ENCODE measurements around the gene RAB7A.

The RAB7A gene

GRCh38 chr3:128726023-128727016 lies at the start of gene RAB7A:
Gene RAB7A (plus strand): TSS chr3:128726183. CDS start chr3:128795368, 69,185 bp downstream.
- peak; percentile 98 for DNase-seq (ENCODE audit: low spot score)

GRCh38 chr3:128679338-128679737 lies 46.6 kb upstream of the RAB7A start:
- no peak for DNase-seq (ENCODE audit: low spot score)

DNA sequence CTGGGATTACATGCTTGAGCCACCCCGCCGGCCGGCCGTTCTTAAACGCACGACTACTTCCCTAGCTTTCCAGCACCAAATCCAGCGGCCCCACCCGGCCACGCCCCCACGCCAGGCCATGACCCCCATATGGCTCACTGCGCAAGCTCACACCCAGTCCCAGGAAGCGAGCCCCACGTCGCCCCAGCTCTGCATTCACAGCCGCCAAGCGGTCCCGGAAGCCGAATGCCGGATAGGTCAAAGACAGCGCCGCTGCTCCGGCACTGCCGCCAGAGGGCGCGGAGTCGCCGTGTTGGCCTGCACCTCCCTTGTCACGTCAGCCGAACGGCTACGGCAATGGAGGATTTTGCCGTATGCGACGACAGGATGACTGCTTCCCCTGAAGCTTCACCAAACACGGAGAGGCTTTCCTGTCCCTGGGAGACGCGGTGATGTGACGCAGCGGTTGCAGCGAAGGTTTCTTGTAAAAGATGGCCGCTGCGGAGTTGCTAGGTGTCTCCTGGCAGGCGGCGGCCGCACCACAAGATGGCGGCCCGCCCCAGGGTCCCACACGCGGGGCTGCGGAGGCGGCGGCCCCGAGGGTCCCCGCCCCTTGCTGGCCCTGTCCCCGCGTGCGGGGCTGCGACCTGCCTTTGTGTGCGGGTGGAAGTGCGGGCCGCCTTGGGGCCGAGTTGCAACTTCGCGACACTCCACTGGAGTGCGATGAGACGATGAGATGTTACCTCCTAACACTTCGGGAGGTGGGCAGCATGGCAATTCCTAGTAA lies 45.2 kb upstream of the RAB7A start:
- peak; percentile 100 for DNase-seq (ENCODE audit: low spot score)

DNA sequence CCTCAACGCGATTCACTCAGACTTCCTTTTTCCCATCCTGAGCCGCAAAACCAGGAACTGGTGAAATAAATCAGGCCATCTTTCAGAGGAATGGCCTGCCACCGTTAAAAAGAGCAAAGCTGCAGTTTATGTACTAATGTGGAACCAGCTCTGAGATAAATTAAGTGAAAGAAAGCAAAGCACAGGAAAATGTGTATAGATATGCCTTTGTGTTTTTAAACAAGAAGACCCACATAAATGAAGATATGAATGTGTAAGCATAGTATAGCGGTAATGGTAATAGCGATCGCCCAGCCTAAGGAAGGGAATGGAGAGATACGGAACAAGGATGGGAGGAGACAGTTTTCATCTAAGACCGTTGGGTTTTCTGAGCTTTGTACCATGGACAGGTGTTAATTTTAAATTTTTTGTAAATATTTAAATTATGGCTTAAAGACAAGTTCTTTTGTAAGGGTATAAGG lies 44.6 kb upstream of the RAB7A start:
- DNase-seq (ENCODE audit: low spot score), result no peak

DNA sequence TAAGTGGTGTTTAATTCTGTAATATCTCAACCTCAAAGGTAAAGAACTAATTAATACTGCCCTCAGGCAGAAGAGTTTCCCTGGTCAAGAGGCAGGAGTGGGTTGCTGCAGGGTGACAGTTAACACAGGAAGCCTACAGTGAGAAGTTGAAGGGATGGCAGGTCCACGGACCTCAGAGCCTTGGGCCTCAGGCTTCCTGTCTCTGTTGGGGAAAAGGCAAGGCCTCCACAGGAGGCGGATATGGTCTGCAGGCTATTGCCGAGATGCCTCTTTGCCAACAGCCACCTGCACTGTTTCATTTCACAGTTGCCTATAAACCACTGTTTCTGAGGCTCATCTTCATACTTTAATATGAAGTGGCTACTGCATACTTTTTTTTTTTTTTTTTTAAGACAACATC lies 42.0 kb upstream of the RAB7A start:
- no peak for DNase-seq (ENCODE audit: low spot score)

DNA sequence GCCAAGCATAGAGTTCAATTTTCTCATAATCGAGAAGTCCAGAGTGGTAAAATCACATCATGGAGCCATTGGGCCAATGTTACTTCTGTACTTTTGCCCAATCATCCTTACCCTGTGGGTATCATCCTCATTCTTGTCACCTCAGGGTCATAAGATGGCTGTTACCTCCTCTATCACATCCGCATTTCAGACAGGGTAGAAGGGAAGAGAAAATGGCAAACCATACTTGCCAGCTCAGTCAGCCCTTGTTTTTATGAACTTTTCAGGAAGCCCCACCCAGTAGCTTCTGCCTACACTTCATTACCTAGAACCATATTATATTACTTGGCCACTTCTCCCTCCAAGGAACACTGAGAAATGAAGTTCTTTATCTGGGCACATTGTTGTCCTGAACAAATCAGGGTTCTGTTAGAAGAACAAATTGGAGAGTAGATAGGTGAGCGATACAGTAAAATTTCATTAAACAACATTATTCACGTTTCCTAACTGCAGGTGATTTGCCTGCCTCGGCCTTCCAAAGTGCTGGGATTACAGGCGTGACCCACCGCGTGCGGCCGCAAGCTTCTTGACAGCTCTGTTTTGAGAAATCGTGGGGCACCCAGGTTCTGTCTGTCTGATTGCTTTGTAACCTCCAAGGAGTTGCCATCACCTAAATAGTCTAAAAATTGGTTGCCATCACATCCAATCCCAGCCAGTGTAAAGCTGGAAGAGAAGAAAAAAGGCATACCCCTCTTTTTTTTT lies 40.8 kb upstream of the RAB7A start:
- no peak for DNase-seq (ENCODE audit: low spot score)

DNA sequence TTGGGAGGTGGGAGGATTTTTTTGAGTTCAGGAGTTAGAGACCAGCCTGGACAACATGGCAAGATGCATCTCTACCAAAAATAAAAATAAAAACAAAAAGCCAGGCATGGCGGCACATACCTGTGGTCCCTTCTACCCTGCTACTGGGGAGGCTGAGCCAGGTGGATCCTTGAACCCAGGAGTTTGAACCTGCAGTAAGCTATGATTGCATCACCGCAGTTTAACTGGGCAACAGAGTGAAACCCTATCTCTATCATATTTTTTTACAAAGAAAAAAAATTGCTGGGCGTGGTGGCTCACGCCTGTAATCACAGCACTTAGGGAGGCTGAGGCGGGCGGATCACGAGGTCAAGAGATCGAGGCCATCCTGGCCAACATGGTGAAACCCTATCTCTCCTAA lies 39.5 kb upstream of the RAB7A start:
- no peak for DNase-seq (ENCODE audit: low spot score)

GRCh38 chr3:128689060-128689459 lies 36.9 kb upstream of the RAB7A start:
- DNase-seq (ENCODE audit: low spot score), result no peak

DNA sequence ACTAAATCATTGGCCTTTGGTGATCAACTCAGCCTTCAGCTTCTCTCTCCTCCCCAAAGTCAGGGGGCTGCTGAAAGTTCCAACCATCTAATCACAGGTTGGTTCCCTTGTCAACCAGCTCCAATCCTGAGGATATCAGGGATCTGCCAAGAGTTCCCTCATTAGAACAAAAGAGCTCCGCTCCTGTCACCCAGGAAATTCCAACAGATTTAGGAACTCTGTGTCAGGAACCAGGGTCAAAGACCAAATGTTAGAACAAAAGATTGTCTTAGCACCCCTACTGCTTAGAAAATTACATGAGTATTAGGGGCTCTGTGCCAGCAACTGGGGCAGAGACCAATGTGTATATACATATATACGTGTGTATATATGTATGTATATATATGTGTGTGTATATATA lies 32.3 kb upstream of the RAB7A start:
- DNase-seq (ENCODE audit: low spot score), result no peak

DNA sequence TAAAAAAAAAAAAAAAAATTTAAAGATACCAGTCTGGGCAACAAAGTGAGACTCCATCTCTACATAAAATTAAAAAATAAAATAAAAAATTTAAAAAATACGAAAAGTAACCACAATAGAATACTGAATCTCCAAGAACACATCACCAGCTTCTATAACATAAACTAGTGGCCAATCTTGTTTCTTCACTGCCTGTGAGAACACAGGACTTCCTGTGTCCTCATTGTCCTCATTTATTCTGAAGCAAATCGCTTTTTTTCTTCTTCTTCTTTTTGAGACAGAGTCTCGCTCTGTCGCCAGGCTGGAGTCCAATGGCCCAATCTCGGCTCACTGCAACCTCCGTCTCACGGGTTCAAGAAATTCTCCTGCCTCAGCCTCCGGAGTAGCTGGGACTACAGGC lies 28.6 kb upstream of the RAB7A start:
- DNase-seq (ENCODE audit: low spot score), result no peak

GRCh38 chr3:128698211-128699047 lies 27.6 kb upstream of the RAB7A start:
- peak; percentile 78 for DNase-seq (ENCODE audit: low spot score)

- DNase-seq (ENCODE audit: low spot score), result no peak
Observed at GRCh38 chr3:128701342-128702212, 24.4 kb upstream of the RAB7A start.

DNA sequence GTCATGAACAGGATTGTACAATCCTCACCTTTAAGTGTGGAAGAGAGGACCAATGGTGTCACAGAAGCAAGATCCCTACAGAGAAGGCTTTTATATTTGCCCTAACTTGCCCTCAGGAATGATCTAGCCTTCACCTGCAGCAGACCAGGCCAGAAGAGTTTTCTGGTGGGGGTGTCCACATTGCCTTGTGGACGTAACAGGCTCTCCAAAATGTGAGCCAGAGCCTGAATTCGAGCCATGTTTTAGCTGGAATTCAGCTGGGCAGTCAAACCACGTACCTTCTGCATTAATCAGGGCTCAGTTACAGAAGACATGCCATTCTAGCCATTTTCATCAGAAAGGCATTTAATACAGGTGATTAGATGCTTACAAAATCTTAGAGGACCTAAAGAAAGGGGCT lies 23.6 kb upstream of the RAB7A start:
- DNase-seq (ENCODE audit: low spot score), result peak; percentile 41

DNA sequence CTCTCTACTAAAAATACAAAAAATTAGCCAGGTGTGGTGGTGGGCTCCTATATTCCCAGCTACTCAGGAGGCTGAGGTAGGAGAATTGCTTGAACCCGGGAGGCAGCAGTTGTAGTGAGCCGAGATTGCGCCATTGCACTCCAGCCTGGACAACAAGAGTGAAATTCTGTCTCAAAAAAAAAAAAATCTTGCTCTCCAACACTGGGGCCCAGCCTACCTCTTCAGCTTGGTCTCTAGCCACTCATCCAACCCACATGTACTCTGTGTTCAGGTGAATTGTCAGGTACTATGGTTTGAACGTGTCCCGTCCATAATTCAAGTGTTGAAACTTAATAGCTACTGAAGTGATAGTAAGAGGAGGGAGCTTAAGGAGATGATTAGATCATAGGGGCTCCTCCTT lies 22.4 kb upstream of the RAB7A start:
- no peak for DNase-seq (ENCODE audit: low spot score)

DNA sequence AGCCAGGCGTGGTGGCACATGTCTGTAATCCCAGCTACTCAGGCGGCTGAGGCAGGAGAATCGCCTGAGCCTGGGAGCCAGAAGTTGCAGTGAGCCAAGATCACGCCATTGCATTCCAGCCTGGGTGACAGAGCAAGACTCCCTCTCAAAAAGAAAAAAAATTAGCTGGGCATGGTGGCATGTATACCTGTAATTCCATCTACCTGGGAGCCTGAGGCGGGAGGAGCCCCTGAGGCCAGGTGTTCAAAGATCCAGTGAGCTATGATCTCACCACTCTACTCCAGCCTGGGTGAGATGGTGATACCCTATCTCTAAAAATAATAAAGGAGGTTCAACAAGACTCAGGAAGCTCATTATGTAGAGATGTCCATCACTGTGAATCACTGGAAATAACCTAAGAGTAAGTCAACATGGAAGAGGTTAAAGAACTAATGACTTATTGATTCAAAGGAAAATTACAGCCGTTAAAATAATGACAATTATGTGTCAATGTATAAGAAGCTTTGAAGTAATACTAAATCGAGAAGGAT lies 19.8 kb upstream of the RAB7A start:
- DNase-seq (ENCODE audit: low spot score), result no peak

DNA sequence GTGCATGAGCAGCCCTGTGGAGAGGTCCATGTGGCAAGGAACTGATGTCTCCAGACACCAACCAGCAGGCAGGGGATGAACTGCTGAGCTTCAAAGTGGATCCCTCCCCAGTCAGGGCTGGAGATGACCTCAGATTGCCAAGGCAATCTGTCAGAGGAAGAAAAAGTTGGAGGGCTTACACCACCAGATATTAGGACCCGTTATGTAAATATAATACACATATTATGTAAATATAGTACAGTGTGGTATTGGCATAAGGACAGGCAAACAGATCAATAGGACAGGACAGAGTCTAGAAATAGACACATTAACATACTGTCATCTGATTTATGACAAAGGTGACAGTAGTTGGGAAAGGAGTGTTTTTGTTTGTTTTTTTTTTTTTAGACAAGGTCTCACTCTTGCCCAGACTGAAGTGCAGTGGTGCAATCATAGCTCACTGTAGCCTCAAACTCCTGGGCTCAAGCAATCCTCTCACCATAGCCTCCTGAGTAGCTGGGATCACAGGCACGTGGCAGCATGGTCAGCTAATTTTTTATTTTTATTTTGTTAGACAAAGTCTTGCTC lies 18.0 kb upstream of the RAB7A start:
- no peak for DNase-seq (ENCODE audit: low spot score)

DNA sequence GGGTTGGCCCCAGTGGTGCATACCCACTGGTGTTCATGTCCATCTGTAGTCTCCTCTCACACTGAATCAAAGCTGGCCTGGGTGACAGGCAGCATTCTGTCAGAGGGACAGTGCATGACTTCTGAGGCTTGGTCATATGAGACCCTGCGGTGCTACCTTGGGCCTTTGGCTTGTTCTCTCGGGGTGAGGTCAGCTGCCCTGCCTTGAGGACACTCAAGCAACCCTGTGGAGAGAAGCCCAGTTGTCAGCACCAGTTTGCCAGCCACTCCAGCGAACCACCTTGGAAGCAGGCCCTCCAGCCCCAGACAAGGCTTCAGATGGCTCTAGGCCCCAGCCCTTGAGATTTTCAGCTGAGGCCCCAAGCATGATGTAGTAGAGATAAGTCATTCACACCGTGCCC lies 16.9 kb upstream of the RAB7A start:
- no peak for DNase-seq (ENCODE audit: low spot score)

DNA sequence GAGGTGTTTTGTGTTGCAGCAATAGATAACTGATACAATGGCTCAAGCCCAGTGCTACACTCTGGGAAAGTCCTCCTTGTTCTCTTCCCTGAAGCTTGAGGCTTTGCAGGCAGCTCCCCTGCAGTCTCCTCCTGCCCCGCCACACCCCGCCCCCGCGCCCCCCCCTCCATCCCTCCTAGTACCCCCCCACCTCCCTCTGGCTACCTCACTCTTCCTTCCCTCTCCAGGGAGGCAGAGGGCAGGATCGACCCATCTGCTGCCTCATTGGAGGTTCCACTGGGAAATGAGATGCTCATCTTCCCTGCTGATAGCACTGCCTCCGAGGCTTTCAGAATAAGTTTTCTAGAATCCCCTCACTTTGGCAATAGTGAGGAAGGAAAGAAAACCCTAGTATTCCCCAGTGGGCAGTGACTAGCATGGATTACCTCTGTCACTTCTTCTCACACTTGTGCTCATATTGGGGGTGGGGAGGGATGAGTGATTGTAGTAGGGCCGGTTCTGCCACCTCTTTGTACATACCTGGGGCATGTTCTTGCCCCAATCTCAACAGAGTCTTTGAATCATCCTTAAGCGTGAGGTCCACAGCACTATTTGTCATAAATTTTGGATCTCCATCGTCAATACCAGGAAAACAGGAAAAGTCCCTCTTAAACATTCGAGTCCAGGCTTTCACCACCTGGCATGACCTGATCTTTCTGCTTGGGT lies 16.3 kb upstream of the RAB7A start:
- DNase-seq (ENCODE audit: low spot score), result no peak

DNA sequence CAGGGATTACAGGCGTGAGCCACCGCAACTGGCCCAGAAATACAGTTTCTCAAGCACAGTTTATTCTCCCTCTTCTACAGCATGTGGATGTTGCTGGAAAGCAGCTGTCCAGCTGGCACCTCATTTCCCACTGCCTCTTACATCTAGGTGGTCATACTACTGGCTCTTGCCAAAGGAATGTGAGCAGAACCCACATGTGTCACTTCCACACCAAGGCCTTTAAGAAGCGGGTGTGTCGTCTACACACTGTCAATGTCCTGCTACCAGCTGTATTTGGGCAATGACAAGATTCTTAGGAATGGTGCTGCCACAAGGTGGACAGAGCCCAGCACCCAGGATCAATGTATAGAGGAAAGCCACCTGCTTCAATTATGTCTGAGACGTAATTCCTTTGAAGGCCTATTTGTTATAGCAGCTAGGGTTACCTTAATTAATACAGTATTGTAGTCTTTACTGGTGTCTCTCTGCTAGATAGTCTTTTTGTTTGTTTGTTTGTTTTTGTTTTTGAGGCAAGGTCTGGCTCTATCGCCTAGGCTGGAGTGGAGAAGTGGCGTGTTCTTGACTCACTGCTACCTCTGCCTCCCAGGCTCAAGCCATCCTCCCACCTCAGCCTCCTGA lies 15.1 kb upstream of the RAB7A start:
- peak; percentile 33 for DNase-seq (ENCODE audit: low spot score)
